NCI-H1105 (cell line): ENCODE results near the gene TRABD.

Source experiments
- DNase-seq: peaks from one replicate; lab custom pipeline; 2025; lab: John Stamatoyannopoulos, UW

Gene TRABD

GRCh38 chr22:50238755-50239154, 53.0 kb downstream of the TRABD start:
- no peak for DNase-seq

- DNase-seq: no peak
These were observed 56.8 kb downstream of the TRABD start for GRCh38 chr22:50242406-50242949.

- no peak for DNase-seq
These were observed 58.1 kb downstream of the TRABD start for GRCh38 chr22:50243685-50244419.

DNA sequence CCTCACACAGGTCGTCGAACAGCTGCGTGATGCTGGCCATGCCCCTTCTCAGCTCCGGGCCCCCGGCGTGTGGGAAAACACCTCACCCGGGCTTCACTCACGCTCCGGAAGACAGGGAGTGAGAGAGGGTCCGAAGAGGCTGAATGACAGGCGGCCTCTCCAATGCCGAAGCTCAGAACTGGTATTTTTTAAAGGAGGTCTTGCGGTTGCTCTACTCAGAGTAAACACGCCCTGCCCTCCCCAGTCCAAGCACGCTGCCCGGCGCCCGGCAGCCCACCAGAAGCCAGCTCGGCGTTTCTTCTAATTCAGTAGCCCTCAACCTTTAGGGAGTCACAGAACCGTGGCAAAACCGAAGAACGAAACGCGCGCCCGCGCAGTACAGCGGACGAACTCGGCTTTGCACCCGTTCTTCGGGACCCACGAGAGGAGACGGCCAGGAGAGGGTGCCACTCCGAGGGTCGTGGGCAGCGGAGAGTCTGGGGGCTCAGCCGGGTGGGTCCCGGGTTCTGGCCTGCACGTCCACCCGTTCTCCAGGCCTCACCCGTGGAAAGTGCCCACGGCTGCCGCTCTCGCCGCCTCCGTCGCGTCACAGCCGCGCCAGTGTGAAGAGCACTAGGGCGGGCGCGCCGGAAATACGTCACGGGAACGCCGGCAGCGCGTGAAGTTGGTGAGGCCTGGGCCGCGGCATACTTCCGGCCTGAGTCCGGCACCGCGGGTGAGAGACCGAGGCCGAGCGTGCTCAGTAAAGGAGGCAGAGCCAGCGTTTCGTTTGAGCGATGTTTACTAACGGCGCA, 58.9 kb downstream of the TRABD start, which contains the start of gene TUBGCP6:
Gene TUBGCP6 (minus strand): TSS at position 604 of the 794 bp plus-strand sequence. CDS start 564 bp downstream, at position 40.
- DNase-seq: peak; percentile 84

DNA sequence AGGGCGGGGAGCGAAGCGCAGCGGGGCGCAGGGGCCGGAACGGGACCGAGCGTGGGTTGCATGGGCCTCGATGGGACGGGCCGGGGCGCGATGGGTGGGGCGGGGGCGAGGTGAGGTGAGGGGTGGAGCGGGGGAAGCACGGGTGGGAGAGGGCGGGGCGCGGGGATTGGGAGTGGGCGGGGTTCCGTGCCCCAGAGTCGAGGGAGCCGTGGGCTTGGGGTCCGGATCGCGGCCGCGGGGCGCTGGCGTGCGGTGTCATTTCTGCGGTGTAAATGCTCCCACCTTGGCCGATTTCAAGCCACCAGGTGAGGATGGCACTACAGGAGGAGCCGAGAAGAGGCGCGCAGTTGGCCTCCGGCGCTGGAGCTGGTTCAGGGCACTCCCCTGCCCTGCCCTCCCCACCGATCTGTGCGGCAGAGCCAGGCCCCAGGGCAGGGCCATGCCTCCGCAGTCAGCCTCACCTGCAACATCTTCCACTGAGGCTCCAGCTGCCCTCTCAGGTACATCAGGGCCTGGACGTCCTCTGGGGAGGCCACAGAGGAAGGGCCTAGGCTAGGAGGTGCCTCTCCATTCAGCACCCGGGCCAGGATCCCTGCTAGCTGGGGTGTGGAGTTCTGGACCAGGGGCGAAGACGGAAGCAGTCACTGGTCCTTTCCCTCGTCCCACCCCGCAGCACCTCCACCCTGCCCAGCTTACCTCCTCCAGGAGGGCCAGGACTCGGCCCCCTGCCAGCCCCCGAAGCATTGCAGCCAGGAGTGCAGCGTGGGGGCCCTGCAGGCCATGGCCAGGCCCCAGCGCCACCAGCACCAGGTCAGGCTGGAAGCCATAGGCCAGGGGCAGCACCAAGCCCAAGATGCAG, 59.7 kb downstream of the TRABD start:
- no peak for DNase-seq

- DNase-seq: no peak
These were observed 60.8 kb downstream of the TRABD start for GRCh38 chr22:50246242-50247175.

- DNase-seq: no peak
These were observed 62.0 kb downstream of the TRABD start for GRCh38 chr22:50247748-50248147.

GRCh38 chr22:50248196-50249081, 62.7 kb downstream of the TRABD start:
- DNase-seq: no peak
